HCT116 (cell line): Measurements from ENCODE around the gene RHOD.

Source experiments
- ATF3 ChIP-seq: IDR thresholded peaks from 2 replicates; pipeline ENCODE4 v1.6.1; 2012
- CEBPB ChIP-seq: IDR thresholded peaks from 2 replicates; pipeline ENCODE4 v1.6.1; 2012; ENCODE audit warnings: low read depth
- CTCF ChIP-seq, 3 experiments: fragments of 200-600 bp in 1 of 3; sonication (generic) in 1 of 3; IDR thresholded peaks in 2 of 3; conservative IDR thresholded peaks in 1 of 3; 2 replicates each; pipeline ENCODE4 v1.5.1; 2012 to 2017; ENCODE audit warnings: low read depth in 2 of 3, low read length in 2 of 3, antibody characterized with exemption in 1 of 3, borderline replicate concordance in 1 of 3, control low read depth in 1 of 3, mild to moderate bottlenecking in 1 of 3, mixed read lengths in 1 of 3, mixed run types in 1 of 3, moderate library complexity in 1 of 3; ENCODE audit not compliant: insufficient read depth in 1 of 3
- ELF1 ChIP-seq: IDR thresholded peaks from 2 replicates; pipeline ENCODE4 v1.6.1; 2012; ENCODE audit warnings: low read depth, borderline replicate concordance
- EZH2phosphoT487 ChIP-seq: fragments of 200-600 bp; IDR thresholded peaks from 2 replicates; pipeline ENCODE4 v1.6.1; 2018; ENCODE audit warnings: antibody characterized with exemption, borderline replicate concordance
- POLR2A ChIP-seq: IDR thresholded peaks from 2 replicates; pipeline ENCODE4 v1.7.0; 2011; ENCODE audit warnings: borderline replicate concordance; ENCODE audit not compliant: insufficient read depth, insufficient read length; ENCODE audit errors: extremely low read depth
- POLR2AphosphoS5 ChIP-seq: IDR thresholded peaks from 2 replicates; pipeline ENCODE4 v1.6.1; 2011; ENCODE audit warnings: mild to moderate bottlenecking, low read depth, low read length, moderate library complexity
- RAD21 ChIP-seq: IDR thresholded peaks from 2 replicates; pipeline ENCODE4 v1.6.1; 2012; ENCODE audit warnings: low read depth, mild to moderate bottlenecking
- REST ChIP-seq: IDR thresholded peaks from 2 replicates; pipeline ENCODE4 v1.6.1; 2012; ENCODE audit warnings: low read depth
- SRF ChIP-seq: IDR thresholded peaks from 2 replicates; pipeline ENCODE4 v1.6.1; 2012; ENCODE audit warnings: low read depth
- YY1 ChIP-seq: IDR thresholded peaks from 2 replicates; pipeline ENCODE4 v1.6.1; 2011; ENCODE audit warnings: low read length, low read depth, moderate library complexity, mild to moderate bottlenecking; ENCODE audit not compliant: insufficient replicate concordance; ENCODE audit errors: extremely low read depth

- TF ChIP-seq CTCF (IDR thresholded peaks at IDR 0.05 in 2 of 3, conservative IDR thresholded peaks at IDR 0.05 in 1 of 3; ENCODE audit: borderline replicate concordance in 1 of 3, insufficient read depth in 1 of 3, low read depth in 2 of 3, low read length in 2 of 3) (no peak), POLR2A (no peak), EZH2phosphoT487 (no peak), SRF (no peak), YY1 (no peak), ELF1 (no peak), ATF3 (no peak), POLR2AphosphoS5 (no peak), RAD21 (no peak), CEBPB (no peak), REST (no peak)
Observed at GRCh38 chr11:67098799-67099429, 42.3 kb downstream of the RHOD start.
